Karpas-422 (cell line): ENCODE data around the gene OR56A4. TPM values are rescaled to one million over a fixed set of nuclear protein-coding genes. Genes with fewer than 3 reads are reported as not detected.
"Not testable (repeated sequence)": the region's sequence is repeated elsewhere in the genome, so short reads cannot be mapped to it uniquely, and the experiment has no call there.

Experiments used
- DNase-seq: peaks from one replicate; pipeline ENCODE4 v3.0.0-alpha.2; 2015
- H2AFZ ChIP-seq: fragments of 200-600 bp; sonication (generic); 2 replicates; pipeline ENCODE4 v1.6.1; 2014; ENCODE audit warnings: antibody characterized with exemption, low read length, mixed read lengths
- H3K27ac ChIP-seq: fragments of 200-600 bp; sonication (generic); 2 replicates; pipeline ENCODE4 v1.5.1; 2014; ENCODE audit warnings: mild to moderate bottlenecking, low read length, moderate library complexity
- H3K27me3 ChIP-seq: fragments of 200-600 bp; sonication (generic); 2 replicates; pipeline ENCODE4 v1.6.1; 2014; ENCODE audit warnings: low read length, mixed read lengths
- H3K36me3 ChIP-seq: fragments of 200-600 bp; sonication (generic); 2 replicates; pipeline ENCODE4 v1.6.1; 2014; ENCODE audit warnings: low read length, mixed read lengths; ENCODE audit not compliant: insufficient read depth
- H3K4me1 ChIP-seq: fragments of 200-600 bp; sonication (generic); 2 replicates; pipeline ENCODE4 v1.6.1; 2014; ENCODE audit warnings: mild to moderate bottlenecking, low read length, mixed read lengths
- H3K4me2 ChIP-seq: fragments of 200-600 bp; sonication (generic); 2 replicates; pipeline ENCODE4 v1.6.1; 2014; ENCODE audit warnings: low read length, low read depth, mild to moderate bottlenecking; ENCODE audit not compliant: poor library complexity, severe bottlenecking
- H3K4me3 ChIP-seq: fragments of 200-600 bp; sonication (generic); 2 replicates; pipeline ENCODE4 v1.5.1; 2014; ENCODE audit warnings: mild to moderate bottlenecking, antibody characterized with exemption, low read length, mixed read lengths
- H3K79me2 ChIP-seq: fragments of 200-600 bp; sonication (generic); 2 replicates; pipeline ENCODE4 v1.6.1; 2014; ENCODE audit warnings: mild to moderate bottlenecking, low read length, mixed read lengths
- H3K9ac ChIP-seq: fragments of 200-600 bp; sonication (generic); 2 replicates; pipeline ENCODE4 v1.6.0; 2014; ENCODE audit warnings: low read length
- H3K9me2 ChIP-seq: fragments of 200-600 bp; sonication (generic), shearing (Covaris generic); replicated peaks from 2 replicates; pipeline ENCODE4 v1.6.0; 2014; ENCODE audit warnings: mild to moderate bottlenecking, low read length, moderate library complexity; ENCODE audit not compliant: insufficient read depth
- H3K9me3 ChIP-seq: fragments of 300-700, 200-600 bp; sonication (generic); 2 replicates; pipeline ENCODE4 v1.6.1; 2014; ENCODE audit warnings: low read length, mixed read lengths
- H4K20me1 ChIP-seq: fragments of 200-600 bp; sonication (generic); 2 replicates; pipeline ENCODE4 v1.6.1; 2014; ENCODE audit warnings: mild to moderate bottlenecking, antibody characterized with exemption, low read length, low read depth; ENCODE audit not compliant: insufficient read depth
- total RNA-seq: library from RNA; depleted of rRNA; stranded (reverse); fragments of >200 nt; shearing (Covaris generic); gene quantifications from 2 replicates; pipeline ENCODE4 v1.2.3, GENCODE V29; 2014; ENCODE audit warnings: low replicate concordance

OR56A4 gene
- total RNA-seq, 1 experiment from 2014 or later: not detected

DNA sequence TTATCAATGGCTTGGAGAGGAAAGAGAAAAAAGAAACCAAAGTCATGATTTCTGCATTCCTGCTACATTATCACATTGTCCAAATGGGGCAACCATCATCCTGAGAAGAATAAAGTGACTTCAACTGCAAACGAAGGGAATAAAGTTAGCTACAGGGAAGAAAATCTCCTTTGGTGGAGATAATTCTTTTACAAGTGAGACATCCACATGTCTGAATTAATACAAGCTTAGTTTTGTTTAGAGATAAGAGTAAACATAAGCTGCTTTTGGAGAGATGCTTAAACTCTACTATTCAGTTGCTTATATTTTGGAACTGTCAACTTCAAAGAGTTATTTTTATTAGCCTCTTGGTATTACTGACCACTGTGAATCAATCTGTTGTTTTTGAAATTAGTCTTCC, 19.9 kb downstream of the OR56A4 start, which contains the start of gene OR52L1:
Gene OR52L1 (minus strand): TSS at position 101 of the 400 bp plus-strand sequence. CDS start 55 bp downstream, at position 46.
- no peak for DNase-seq
- no peak within 1 kb of the TSS for H2AFZ ChIP-seq
- H3K79me2 ChIP-seq: no peaks in the 10 kb centered on the region
- H3K9ac ChIP-seq: no peak within 1 kb of the TSS
- no peak within 1 kb of the TSS for H3K4me3 ChIP-seq
- H3K36me3 ChIP-seq: no peaks in the 10 kb centered on the region
- no peaks in the 10 kb centered on the region for H3K9me3 ChIP-seq
- no peaks in the 10 kb centered on the region for H3K9me2 ChIP-seq
- no peak within 1 kb of the TSS for H3K27ac ChIP-seq
- H3K27me3 ChIP-seq: no peaks in the 10 kb centered on the region
- H3K4me2 ChIP-seq: no peak within 1 kb of the TSS
- H3K4me1 ChIP-seq: no peaks in the 10 kb centered on the region
- H4K20me1 ChIP-seq: no peaks in the 10 kb centered on the region

DNA sequence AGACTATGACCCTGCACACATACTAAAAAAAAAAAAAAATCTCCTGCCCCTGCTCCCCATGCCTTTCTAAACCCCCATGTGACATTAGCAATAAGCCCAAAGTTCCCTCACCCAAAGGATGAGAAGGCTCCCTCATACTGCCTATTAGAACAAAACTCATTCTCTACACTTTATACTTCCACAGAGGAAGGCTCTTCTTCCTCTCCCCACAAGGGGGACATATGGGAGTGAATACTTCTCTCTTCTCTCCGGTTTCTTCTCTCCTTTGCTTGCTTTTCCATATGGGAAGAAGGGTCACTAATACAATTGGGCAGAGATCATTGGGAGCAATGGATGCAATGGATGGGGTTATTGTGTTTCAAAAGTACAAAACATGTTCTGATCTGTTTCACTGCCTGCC, 23.3 kb downstream of the OR56A4 start:
- Histone ChIP-seq H3K4me2 (no peak overlapping the region), H3K79me2 (no peaks in the 10 kb centered on the region), H3K36me3 (no peaks in the 10 kb centered on the region), H3K9me3 (no peaks in the 10 kb centered on the region), H3K9ac (no peak overlapping the region), H3K27me3 (no peaks in the 10 kb centered on the region), H3K4me1 (no peaks in the 10 kb centered on the region), H3K27ac (no peak overlapping the region), H4K20me1 (no peaks in the 10 kb centered on the region), H3K4me3 (no peak overlapping the region), H3K9me2 (no peaks in the 10 kb centered on the region), H2AFZ (no peak overlapping the region)
- no peak for DNase-seq

- H3K9me2 ChIP-seq: no peaks in the 10 kb centered on the region
- no peaks in the 10 kb centered on the region for H3K4me1 ChIP-seq
- no peaks in the 10 kb centered on the region for H3K79me2 ChIP-seq
- no peaks in the 10 kb centered on the region for H3K9me3 ChIP-seq
- H3K9ac ChIP-seq: no peak overlapping the region
- H4K20me1 ChIP-seq: no peaks in the 10 kb centered on the region
- no peak overlapping the region for H3K4me3 ChIP-seq
- H3K4me2 ChIP-seq: no peak overlapping the region
- no peak overlapping the region for H2AFZ ChIP-seq
- H3K27me3 ChIP-seq: no peaks in the 10 kb centered on the region
- no peak overlapping the region for H3K27ac ChIP-seq
- DNase-seq: no peak
- no peaks in the 10 kb centered on the region for H3K36me3 ChIP-seq
Measured at GRCh38 chr11:5973530-5973929, 33.2 kb downstream of the OR56A4 start.

- Histone ChIP-seq H3K4me1 (no peaks in the 10 kb centered on the region), H3K27me3 (no peaks in the 10 kb centered on the region), H3K36me3 (no peaks in the 10 kb centered on the region), H4K20me1 (no peaks in the 10 kb centered on the region), H3K4me2 (no peak within 1 kb of the TSS), H3K79me2 (no peaks in the 10 kb centered on the region), H3K4me3 (no peak within 1 kb of the TSS), H2AFZ (no peak within 1 kb of the TSS), H3K9me3 (peaks cover 2% of the 10 kb centered on the region; the same call in 1 of the 2 replicates), H3K9me2 (no peaks in the 10 kb centered on the region), H3K9ac (no peak within 1 kb of the TSS), H3K27ac (no peak within 1 kb of the TSS)
- no peak for DNase-seq
Measured at GRCh38 chr11:5968394-5968793, 38.4 kb downstream of the OR56A4 start, which contains the start of gene OR56A5. Gene OR56A5 (minus strand): TSS chr11:5968494. CDS start chr11:5968494, 0 bp downstream.

DNA sequence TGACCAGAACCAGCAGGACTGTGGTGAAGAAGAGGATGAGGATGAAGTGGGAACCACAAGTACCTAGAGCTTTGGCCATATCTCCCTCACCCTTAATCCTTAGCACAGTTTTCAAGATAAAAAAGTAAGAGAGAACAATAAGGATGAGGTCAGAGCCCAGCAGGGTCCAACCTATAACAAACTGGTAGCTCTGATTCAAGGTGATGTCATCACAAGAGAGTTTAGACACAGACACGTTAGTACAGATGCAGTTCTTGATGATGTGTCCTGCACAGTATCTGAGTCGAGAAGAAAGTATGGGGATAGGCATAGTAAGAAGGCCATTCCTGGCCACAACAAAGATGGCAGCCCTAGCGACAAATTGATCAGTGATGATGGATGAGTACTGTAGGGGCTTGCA, 39.0 kb downstream of the OR56A4 start:
- Histone ChIP-seq H3K36me3 (no peaks in the 10 kb centered on the region), H3K4me2 (no peak overlapping the region), H3K79me2 (no peaks in the 10 kb centered on the region), H3K9me3 (peaks cover 4% of the 10 kb centered on the region; the same call in 1 of the 2 replicates), H3K4me3 (no peak overlapping the region), H3K27me3 (no peaks in the 10 kb centered on the region), H3K4me1 (no peaks in the 10 kb centered on the region), H3K27ac (no peak overlapping the region), H3K9me2 (no peaks in the 10 kb centered on the region), H4K20me1 (no peaks in the 10 kb centered on the region), H3K9ac (no peak overlapping the region), H2AFZ (no peak overlapping the region)
- no peak for DNase-seq

DNA sequence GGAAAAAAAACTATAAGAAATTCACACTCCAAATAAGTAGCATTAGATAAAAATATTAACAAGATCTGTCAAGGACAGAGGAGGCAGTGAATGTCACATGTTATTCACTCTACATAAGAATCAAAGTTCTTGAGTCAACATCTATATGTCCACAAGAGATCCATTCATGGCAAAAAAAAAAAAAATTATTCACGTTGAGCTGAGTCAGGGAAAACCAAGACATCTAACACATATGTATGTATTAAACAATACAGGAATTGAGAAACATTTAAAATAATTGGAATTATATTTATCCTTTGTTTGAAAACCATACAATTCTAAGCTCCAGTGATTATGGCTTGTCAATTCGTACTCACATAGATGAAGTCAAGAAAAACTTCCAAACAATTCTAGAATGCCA, 39.8 kb downstream of the OR56A4 start:
- no peaks in the 10 kb centered on the region for H3K4me1 ChIP-seq
- no peak overlapping the region for H3K4me2 ChIP-seq
- no peak overlapping the region for H3K4me3 ChIP-seq
- H3K27me3 ChIP-seq: no peaks in the 10 kb centered on the region
- H4K20me1 ChIP-seq: no peaks in the 10 kb centered on the region
- no peak overlapping the region for H2AFZ ChIP-seq
- peaks cover 4% of the 10 kb centered on the region; the same call in 1 of the 2 replicates for H3K9me3 ChIP-seq
- H3K36me3 ChIP-seq: no peaks in the 10 kb centered on the region
- H3K79me2 ChIP-seq: no peaks in the 10 kb centered on the region
- H3K27ac ChIP-seq: no peak overlapping the region
- DNase-seq: no peak
- H3K9ac ChIP-seq: no peak overlapping the region
- H3K9me2 ChIP-seq: no peaks in the 10 kb centered on the region

DNA sequence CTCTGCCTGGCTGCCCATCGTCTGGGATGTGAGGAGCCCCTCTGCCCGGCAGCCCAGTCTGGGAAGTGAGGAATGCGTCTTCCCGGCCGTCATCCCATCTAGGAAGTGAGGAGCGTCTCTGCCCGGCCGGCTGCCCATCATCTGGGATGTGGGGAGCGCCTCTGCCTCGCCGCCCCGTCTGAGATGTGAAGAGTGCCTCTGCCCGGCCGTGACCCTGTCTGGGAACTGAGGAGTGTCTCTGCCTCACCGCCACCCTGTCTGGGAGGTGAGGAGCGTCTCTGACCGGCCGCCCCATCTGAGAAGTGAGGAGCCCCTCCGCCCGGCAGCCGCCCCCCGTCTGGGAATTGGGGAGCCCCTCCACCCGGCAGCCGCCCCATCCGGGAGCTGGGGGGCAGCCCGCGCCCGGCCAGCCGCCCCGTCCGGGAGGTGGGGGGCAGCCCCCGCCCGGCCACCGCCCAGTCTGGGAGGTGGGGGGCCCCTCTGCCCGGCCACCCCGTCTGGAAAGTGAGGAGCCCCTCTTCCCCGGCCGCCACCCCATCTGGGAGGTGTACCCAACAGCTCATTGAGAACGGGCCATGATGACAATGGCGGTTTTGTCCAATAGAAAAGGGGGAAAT, 45.9 kb downstream of the OR56A4 start:
- H3K4me2 ChIP-seq, H3K27ac ChIP-seq, H3K4me3 ChIP-seq, H3K9ac ChIP-seq, H3K4me1 ChIP-seq, H3K9me3 ChIP-seq, H3K27me3 ChIP-seq, H3K9me2 ChIP-seq, H4K20me1 ChIP-seq, DNase-seq, H2AFZ ChIP-seq, H3K36me3 ChIP-seq, H3K79me2 ChIP-seq: not testable (repeated sequence)

- Histone ChIP-seq H4K20me1 (no peaks in the 10 kb centered on the region), H3K9ac (no peak overlapping the region), H3K27ac (no peak overlapping the region), H3K79me2 (no peaks in the 10 kb centered on the region), H3K27me3 (0 out of 2 replicates have a peak, but pooled peaks cover 2% of the 10 kb centered on the region), H3K4me2 (no peak overlapping the region), H2AFZ (no peak overlapping the region), H3K9me2 (no peaks in the 10 kb centered on the region), H3K9me3 (no peaks in the 10 kb centered on the region), H3K4me1 (no peaks in the 10 kb centered on the region), H3K36me3 (no peaks in the 10 kb centered on the region), H3K4me3 (no peak overlapping the region)
- no peak for DNase-seq
Measured at GRCh38 chr11:5955586-5955985, 51.2 kb downstream of the OR56A4 start.
